Stimulated activated CD4-positive, alpha-beta T cell treated with anti-CD3 and anti-CD28 coated beads, Interleukin-4, amount 100 ng/mL, for 48 hours (primary cell): Measurements from ENCODE around the gene PSMA2.

ENCODE experiments used
- DNase-seq, 2 donors: peaks; one replicate each; pipeline ENCODE4 v3.0.0-alpha.2; 2020; ENCODE audit warnings: low read depth in 2 of 2

Gene PSMA2

GRCh38 chr7:42931834-42932651 is at the start of gene PSMA2, which contains the start of gene MRPL32:
Gene PSMA2, minus strand, starts transcription at chr7:42932174. Its CDS starts 16 bp downstream, at chr7:42932158.
Gene MRPL32, plus strand, starts transcription at chr7:42932376. Its CDS starts 11 bp downstream, at chr7:42932387.
- DNase-seq = peak; percentile 75 to 88

GRCh38 chr7:42981601-42982000 is 49.6 kb upstream of the PSMA2 start:
- DNase-seq = no peak

- no peak for DNase-seq
These were observed 48.5 kb upstream of the PSMA2 start for GRCh38 chr7:42980514-42980913.

GRCh38 chr7:42980084-42980483 is 48.1 kb upstream of the PSMA2 start:
- no peak for DNase-seq

DNA sequence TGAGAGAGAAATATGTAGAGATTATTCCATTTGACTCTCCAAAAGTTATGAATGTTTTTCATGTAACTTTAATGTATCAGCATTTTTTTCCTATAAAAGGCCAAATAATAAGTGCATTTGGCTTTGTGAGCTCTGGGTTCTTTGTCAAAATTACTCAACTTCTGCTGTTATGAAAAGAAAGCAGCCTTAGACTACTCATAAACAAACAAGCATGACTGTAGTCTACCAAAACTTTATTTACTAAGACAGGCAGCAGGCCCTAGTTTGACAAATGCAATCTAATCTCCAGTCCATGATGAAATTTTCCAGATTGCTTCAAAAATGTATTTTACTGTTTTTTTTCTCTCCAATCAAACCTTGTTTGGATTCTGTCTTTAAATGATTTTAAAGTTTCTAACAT is 46.5 kb upstream of the PSMA2 start:
- DNase-seq = no peak

GRCh38 chr7:42976371-42976770 is 44.4 kb upstream of the PSMA2 start:
- DNase-seq = no peak

DNA sequence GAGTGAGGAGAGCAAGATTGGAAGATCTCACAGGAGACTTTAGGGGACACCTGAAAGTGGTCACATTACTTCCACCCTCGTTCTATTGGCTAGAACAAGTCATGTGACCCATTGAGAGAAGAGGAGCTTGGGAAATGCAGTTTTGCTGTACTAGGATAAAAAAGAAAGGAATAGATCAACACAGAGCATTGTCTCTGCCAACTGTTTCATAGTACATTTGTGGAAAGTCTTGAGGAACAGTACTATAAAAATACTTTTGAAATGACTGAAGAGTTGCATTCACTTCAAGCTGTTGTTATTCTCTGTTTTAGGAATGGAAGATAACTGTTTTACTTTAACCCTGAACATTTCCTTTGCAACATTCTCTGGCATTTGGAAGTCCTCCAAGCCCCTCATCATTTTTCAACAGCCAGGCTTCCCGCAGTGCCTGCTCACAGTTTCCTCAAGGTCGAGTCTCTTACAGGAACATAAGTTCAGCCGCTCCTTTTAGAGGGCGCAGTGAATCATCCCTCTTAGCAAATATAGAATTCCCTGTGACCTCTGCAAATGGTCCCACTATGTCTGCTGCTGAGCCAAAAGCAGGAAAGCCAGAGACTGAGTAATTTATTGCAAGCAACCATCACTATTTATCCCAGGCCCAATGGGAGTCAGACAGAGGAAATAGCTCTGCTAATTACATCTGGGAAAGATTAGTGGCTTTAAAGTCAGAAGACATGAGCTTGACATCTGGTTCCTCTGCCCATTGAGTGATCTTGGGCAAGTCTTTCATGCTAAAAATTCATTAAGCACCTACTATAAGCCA is 40.9 kb upstream of the PSMA2 start:
- no peak for DNase-seq

- DNase-seq = no peak
These were observed 35.4 kb upstream of the PSMA2 start for GRCh38 chr7:42967391-42967790.

DNA sequence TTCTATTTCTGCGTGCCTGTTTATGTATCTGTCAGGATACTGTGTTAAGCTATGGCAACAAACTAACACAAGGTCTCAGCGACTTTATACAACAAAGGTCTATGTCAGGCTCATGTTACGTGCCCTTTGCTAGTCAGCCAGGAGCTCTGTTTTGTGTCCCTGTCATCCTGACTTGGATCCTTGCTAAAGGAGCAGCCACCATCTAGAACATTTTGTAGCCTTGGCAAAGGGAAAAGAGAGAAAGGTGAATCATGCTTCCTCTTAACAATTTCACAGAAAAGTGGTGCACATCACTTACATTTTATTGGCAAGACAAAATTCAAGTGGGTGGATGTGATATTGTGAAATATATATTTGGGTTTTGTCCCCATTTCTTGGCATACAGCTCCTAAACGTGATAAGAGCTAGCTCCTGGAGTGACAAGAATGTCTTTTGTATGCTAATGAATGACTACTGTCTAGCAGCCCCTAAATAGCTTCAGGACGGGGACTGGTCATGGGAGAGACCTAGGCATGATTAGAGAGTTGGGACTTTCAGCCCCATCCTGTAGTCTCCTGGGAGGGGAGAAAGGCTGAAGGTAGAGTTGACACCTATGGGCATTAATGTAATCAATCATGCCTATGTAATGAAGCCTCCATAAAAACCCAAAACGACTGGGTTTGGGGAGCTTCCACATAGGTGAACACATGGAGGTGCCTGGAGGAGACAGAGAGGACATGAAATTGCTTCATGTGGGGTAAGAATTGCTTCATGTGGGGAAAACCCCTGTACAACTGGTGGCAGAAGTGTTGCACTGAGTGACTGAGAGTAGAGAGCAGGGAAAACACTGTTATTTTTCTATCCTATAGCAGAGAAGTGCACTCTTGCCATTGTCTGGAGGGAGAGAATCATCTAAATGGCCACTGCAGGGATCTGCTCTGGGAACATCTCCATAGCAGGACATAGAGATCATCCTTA is 33.2 kb upstream of the PSMA2 start:
- DNase-seq = no peak

DNA sequence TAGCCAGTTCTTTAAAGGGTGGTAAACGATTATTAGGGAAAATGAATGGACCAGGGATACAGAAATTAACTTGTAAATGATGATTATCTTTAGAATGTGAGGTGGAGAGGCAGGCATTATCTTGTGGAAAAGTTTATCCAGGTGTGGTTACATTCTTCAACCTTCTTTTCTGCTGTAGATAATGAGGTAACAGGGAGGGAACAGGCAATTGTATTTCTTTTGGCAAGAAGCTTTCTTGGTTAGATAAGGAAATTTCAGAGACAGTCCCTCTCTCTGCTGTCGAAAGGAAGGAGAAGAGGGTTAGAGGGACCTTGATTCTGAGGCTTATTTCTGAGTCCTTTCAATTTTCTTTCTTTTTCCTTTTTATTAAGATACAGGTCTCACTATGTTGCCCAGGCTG is 32.3 kb upstream of the PSMA2 start:
- DNase-seq = no peak

DNA sequence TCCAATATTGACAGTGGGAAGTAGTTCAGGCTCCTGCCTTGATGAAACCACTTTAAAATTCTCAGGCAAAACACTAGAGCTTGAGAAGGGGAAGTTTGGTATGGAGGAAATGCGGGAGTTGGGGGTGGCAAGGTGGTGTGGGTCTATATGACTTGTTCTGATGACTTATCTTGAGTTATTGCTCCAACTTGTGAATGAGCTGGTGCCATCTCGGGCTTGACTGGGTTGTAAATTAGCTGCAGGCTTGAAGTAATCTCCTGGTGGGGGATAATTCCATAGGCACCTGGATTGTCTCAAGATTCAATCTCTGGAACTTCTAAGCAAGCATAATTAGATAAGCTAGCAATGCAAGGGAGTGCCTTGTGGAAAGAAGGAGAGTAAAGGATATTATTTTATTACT is 29.2 kb upstream of the PSMA2 start:
- DNase-seq = no peak

- DNase-seq = no peak
These were observed 28.8 kb upstream of the PSMA2 start for GRCh38 chr7:42960762-42961161.

DNA sequence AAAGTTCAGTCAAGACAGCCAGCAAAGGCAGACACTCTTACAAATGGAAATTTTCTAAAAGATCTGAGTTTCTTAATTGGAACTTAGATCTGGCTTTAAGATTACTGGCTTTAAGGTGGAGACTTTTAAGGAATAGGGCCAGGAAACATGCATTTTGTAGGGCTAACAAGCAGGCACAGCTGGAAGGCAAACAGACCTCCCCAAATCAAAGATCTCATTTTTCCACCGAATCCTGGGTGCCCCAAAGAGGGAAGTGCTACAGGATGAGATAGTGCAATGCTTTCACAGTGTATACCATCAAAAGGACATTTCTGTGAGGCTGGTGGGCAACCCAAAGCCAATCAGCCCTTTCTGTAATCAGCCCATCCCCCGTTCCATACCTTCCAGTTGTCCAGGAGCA is 27.6 kb upstream of the PSMA2 start:
- no peak for DNase-seq

DNA sequence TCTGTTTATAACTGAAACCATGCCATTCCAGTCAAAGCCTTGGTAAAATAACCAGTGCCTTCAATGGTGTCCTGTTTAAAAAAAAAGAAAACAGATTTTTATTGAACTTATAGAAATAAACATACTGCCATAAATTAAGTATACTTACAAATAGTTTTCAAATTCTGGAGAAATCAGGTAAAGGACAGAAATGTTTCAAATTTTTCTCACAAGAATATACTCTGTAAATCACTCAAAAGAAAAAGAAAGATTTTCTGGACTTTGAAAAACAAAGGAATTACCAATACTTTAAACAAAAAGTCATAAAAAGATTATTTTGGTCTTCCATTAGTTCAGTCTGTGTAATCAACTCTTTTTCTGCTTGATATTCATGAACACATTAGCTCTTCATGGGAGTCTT is 24.1 kb upstream of the PSMA2 start:
- no peak for DNase-seq

DNA sequence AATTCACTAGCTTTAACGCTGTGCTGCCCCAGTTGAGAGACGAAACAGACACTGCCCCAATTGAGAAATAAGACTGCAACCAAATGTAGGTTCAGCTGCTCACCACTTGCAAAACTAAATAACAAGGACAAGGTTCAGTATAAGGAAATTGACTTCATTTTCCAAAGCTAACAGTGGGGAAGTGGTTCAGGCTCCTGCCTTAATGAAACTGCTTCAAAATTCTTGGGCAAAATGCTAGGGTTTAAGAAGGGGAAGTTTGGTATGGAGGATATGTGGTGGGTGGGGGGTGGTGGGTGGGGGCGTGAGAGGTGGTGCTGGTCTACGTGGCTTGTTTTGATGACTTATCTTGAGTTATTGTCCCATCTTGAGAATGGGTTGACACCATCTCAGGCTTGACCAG is 22.0 kb upstream of the PSMA2 start:
- no peak for DNase-seq

DNA sequence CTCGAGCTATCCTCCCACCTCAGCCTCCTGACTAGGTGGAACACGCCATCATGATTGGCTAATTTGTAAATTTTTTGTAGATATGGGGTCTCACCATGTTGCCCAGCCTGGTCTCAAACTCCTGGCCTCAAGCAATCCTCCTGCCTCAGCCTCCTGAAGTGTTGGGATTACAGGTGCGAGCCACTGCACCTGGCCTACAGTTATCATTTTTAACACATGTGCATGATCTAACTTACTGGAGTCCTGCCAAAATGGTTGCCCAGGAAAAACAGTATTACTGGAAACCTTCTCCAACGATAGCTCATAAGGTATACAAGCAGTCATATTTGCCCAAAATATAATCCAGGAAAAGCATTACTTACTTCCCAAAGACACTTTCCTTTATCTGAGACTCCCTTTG is 20.4 kb upstream of the PSMA2 start:
- no peak for DNase-seq

DNA sequence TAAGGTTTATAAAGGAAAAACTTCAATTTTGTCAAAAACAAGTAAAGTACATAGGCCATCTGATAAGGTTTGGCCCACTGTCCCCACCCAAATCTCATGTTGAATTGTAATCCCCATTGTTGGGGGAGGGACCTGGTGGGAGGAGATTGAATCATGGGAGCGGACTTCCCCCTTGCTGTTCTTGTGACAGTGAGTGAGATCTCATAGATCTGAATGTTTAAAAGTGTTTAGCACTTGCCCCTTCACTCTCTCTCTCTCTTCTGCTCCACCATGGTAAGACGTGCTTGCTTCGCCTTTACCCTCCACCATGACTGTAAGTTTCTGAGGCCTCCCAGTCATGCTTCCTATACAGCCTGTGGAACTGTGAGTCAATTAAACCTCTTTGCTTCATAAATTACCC is 18.4 kb upstream of the PSMA2 start:
- no peak for DNase-seq

GRCh38 chr7:42947521-42947920 is 15.5 kb upstream of the PSMA2 start:
- DNase-seq = no peak

GRCh38 chr7:42946627-42946950 is 14.6 kb upstream of the PSMA2 start:
- no peak for DNase-seq

GRCh38 chr7:42945821-42946626 is 14.1 kb upstream of the PSMA2 start:
- DNase-seq = no peak
